Forelimb muscle (tissue), 1 donor: ENCODE data around the gene CEP164. TPM values are rescaled to one million over a fixed set of nuclear protein-coding genes. Genes with fewer than 3 reads are reported as not detected.
"Not testable (repeated sequence)": the region's sequence is repeated elsewhere in the genome, so short reads cannot be mapped to it uniquely, and the experiment has no call there.

ENCODE experiments used
- DNase-seq: peaks from one replicate; pipeline ENCODE4 v3.0.0-alpha.2; 2013; ENCODE audit warnings: low read depth
- polyA plus RNA-seq: library from polyadenylated mRNA; unstranded; fragments of 120-200 nt; gene quantifications from one replicate; pipeline ENCODE4 v1.2.1, GENCODE V29; 2013; ENCODE audit not compliant: insufficient read length

The CEP164 gene
- polyA plus RNA-seq, 1 donor, result 13.7 TPM

GRCh38 chr11:117441146-117441975 is 113.7 kb downstream of the CEP164 start:
- DNase-seq, result no peak

- DNase-seq, result no peak
Measured at GRCh38 chr11:117442049-117442868, 114.6 kb downstream of the CEP164 start.

GRCh38 chr11:117442869-117443239 is 115.2 kb downstream of the CEP164 start:
- DNase-seq, result no peak

- DNase-seq, result no peak
Measured at GRCh38 chr11:117443266-117444186, 115.9 kb downstream of the CEP164 start.

GRCh38 chr11:117444256-117444655 is 116.6 kb downstream of the CEP164 start:
- no peak for DNase-seq

GRCh38 chr11:117444711-117445658 is 117.3 kb downstream of the CEP164 start:
- DNase-seq, result no peak

- no peak for DNase-seq
Measured at GRCh38 chr11:117449111-117449693, 121.5 kb downstream of the CEP164 start.

GRCh38 chr11:117453886-117454563 is 126.4 kb downstream of the CEP164 start:
- DNase-seq, result no peak

- no peak for DNase-seq
Measured at GRCh38 chr11:117454564-117454917, 126.9 kb downstream of the CEP164 start.

GRCh38 chr11:117456027-117456720 is 128.5 kb downstream of the CEP164 start:
- DNase-seq, result no peak

- DNase-seq, result not testable (repeated sequence)
Measured at GRCh38 chr11:117456721-117457029, 129.0 kb downstream of the CEP164 start.

GRCh38 chr11:117457031-117457785 is 129.6 kb downstream of the CEP164 start:
- DNase-seq, result no peak

GRCh38 chr11:117457835-117458234 is 130.2 kb downstream of the CEP164 start:
- DNase-seq, result no peak

- DNase-seq, result no peak
Measured at GRCh38 chr11:117458275-117459122, 130.8 kb downstream of the CEP164 start.

- no peak for DNase-seq
Measured at GRCh38 chr11:117459123-117459978, 131.7 kb downstream of the CEP164 start.

GRCh38 chr11:117459979-117460300 is 132.3 kb downstream of the CEP164 start:
- DNase-seq, result no peak
